Uterus (tissue), 2 donors: ENCODE data around the gene CCDC150.

Experiments
- CTCF ChIP-seq, 4 experiments: fragments of 200-600 bp in 2 of 4; fragments of 450-650 bp in 2 of 4; sonication (generic) in 2 of 4; IDR thresholded peaks; one replicate each; pipeline ENCODE4 v1.5.1; 2016 to 2019; ENCODE audit warnings: antibody characterized with exemption in 4 of 4, mild to moderate bottlenecking in 2 of 4, moderate library complexity in 1 of 4
- POLR2A ChIP-seq, 2 donors: fragments of 450-650 bp; IDR thresholded peaks; one replicate each; pipeline ENCODE4 v1.6.1; 2016; ENCODE audit warnings: antibody characterized with exemption in 2 of 2, mild to moderate bottlenecking in 1 of 2, moderate library complexity in 1 of 2

GRCh38 chr2:196679368-196679767 lies 39.9 kb downstream of the CCDC150 start:
- TF ChIP-seq CTCF (IDR thresholded peaks at IDR 0.05) (no peak), POLR2A (IDR thresholded peaks at IDR 0.05) (no peak)
